SU-DHL-6 (cell line): ENCODE data around the gene ELP5.

Experiments
- H2AFZ ChIP-seq: fragments of 200-600 bp; sonication (generic); 2 replicates; pipeline ENCODE4 v1.6.1; 2014; ENCODE audit warnings: low read depth, mild to moderate bottlenecking, moderate library complexity, mixed read lengths, antibody characterized with exemption, low read length; ENCODE audit not compliant: severe bottlenecking
- H3F3A ChIP-seq: fragments of 200-600 bp; shearing (Covaris generic); 2 replicates; pipeline ENCODE4 v1.6.0; 2016; ENCODE audit warnings: antibody characterized with exemption, mild to moderate bottlenecking; ENCODE audit not compliant: insufficient read depth
- H3K27ac ChIP-seq: fragments of 200-600 bp; sonication (generic); 2 replicates; pipeline ENCODE4 v1.5.1; 2016; ENCODE audit warnings: low read depth, mild to moderate bottlenecking, low read length, moderate library complexity, mixed read lengths
- H3K27me3 ChIP-seq: fragments of 200-600 bp; sonication (generic), shearing (Covaris generic); 2 replicates; pipeline ENCODE4 v1.6.0; 2014; ENCODE audit warnings: mild to moderate bottlenecking, low read length
- H3K36me3 ChIP-seq: fragments of 200-600 bp; sonication (generic); 2 replicates; pipeline ENCODE4 v1.6.1; 2014; ENCODE audit warnings: mild to moderate bottlenecking, low read length, mixed read lengths
- H3K4me2 ChIP-seq: fragments of 300-600, 200-600 bp; shearing (Covaris generic), sonication (generic); 2 replicates; pipeline ENCODE4 v1.6.0; 2014; ENCODE audit warnings: low read length, low read depth, mild to moderate bottlenecking; ENCODE audit not compliant: poor library complexity, severe bottlenecking
- H3K4me3 ChIP-seq: fragments of 200-600 bp; sonication (generic); 2 replicates; pipeline ENCODE4 v1.5.1; 2014; ENCODE audit warnings: antibody characterized with exemption, low read length, mild to moderate bottlenecking, mixed read lengths; ENCODE audit not compliant: insufficient read depth, poor library complexity, severe bottlenecking
- H3K79me2 ChIP-seq: fragments of 200-600 bp; sonication (generic); 2 replicates; pipeline ENCODE4 v1.6.1; 2014; ENCODE audit warnings: mild to moderate bottlenecking, low read length, moderate library complexity; ENCODE audit not compliant: insufficient read depth
- H3K9ac ChIP-seq: fragments of 200-600 bp; sonication (generic); 2 replicates; pipeline ENCODE4 v1.7.0; 2014; ENCODE audit warnings: mild to moderate bottlenecking, low read length
- H3K9me2 ChIP-seq: fragments of 200-600 bp; sonication (generic); replicated peaks from 2 replicates; pipeline ENCODE4 v1.6.1; 2014; ENCODE audit warnings: low read length; ENCODE audit not compliant: insufficient read depth
- H3K9me3 ChIP-seq: fragments of 200-600 bp; sonication (generic); 2 replicates; pipeline ENCODE4 v1.6.1; 2014; ENCODE audit warnings: low read length, mixed read lengths; ENCODE audit not compliant: insufficient read depth
- H4K20me1 ChIP-seq: fragments of 200-600 bp; sonication (generic); 2 replicates; pipeline ENCODE4 v1.6.1; 2014; ENCODE audit warnings: low read depth, mild to moderate bottlenecking, antibody characterized with exemption, low read length, moderate library complexity, mixed read lengths
- CTCF ChIP-seq: fragments of 200-600 bp; sonication (generic); IDR thresholded peaks from one replicate; pipeline ENCODE4 v1.5.1; 2017; ENCODE audit warnings: antibody characterized with exemption, mild to moderate bottlenecking, low read length, moderate library complexity; ENCODE audit not compliant: insufficient read depth, poor library complexity, severe bottlenecking
- EZH2phosphoT487 ChIP-seq: fragments of 200-600 bp; sonication (generic), shearing (Covaris generic); conservative IDR thresholded peaks from 2 replicates; pipeline ENCODE4 v1.6.1; 2018; ENCODE audit warnings: mild to moderate bottlenecking, antibody characterized with exemption, low read length, moderate library complexity, mixed read lengths

The ELP5 gene

GRCh38 chr17:7254511-7254910, 2.5 kb downstream of the ELP5 start:
- TF ChIP-seq EZH2phosphoT487 (no peak), CTCF (no peak)
- peaks cover 8% of the 10 kb centered on the region; the same call in 1 of the 2 replicates for H3K36me3 ChIP-seq
- no peak overlapping the region for H2AFZ ChIP-seq
- no peak overlapping the region for H3K27ac ChIP-seq
- H3F3A ChIP-seq, result 0 out of 2 replicates have a peak, but pooled peaks cover 3% of the 10 kb centered on the region
- no peak overlapping the region for H3K4me3 ChIP-seq
- H3K4me2 ChIP-seq, result no peak overlapping the region
- H4K20me1 ChIP-seq, result no peaks in the 10 kb centered on the region
- H3K79me2 ChIP-seq, result peaks cover 31% of the 10 kb centered on the region
- no peaks in the 10 kb centered on the region for H3K9me3 ChIP-seq
- H3K27me3 ChIP-seq, result no peaks in the 10 kb centered on the region
- no peaks in the 10 kb centered on the region for H3K9me2 ChIP-seq
- H3K9ac ChIP-seq, result no peak overlapping the region

GRCh38 chr17:7256766-7257456, 4.9 kb downstream of the ELP5 start:
- H3F3A ChIP-seq, result 0 out of 2 replicates have a peak, but pooled peaks cover 3% of the 10 kb centered on the region
- TF ChIP-seq EZH2phosphoT487 (no peak), CTCF (no peak)
- peaks cover 8% of the 10 kb centered on the region; the same call in 1 of the 2 replicates for H3K36me3 ChIP-seq
- H3K9ac ChIP-seq, result no peak overlapping the region
- H2AFZ ChIP-seq, result no peak overlapping the region
- H3K79me2 ChIP-seq, result peaks cover 12% of the 10 kb centered on the region
- H3K4me2 ChIP-seq, result no peak overlapping the region
- H3K4me3 ChIP-seq, result no peak overlapping the region
- no peaks in the 10 kb centered on the region for H3K9me2 ChIP-seq
- H3K27me3 ChIP-seq, result no peaks in the 10 kb centered on the region
- no peak overlapping the region for H3K27ac ChIP-seq
- H3K9me3 ChIP-seq, result no peaks in the 10 kb centered on the region
- H4K20me1 ChIP-seq, result no peaks in the 10 kb centered on the region

- Histone ChIP-seq H3F3A (0 out of 2 replicates have a peak, but pooled peaks cover 3% of the 10 kb centered on the region), H3K27ac (no peak overlapping the region), H3K9me3 (no peaks in the 10 kb centered on the region), H4K20me1 (no peaks in the 10 kb centered on the region), H3K4me2 (no peak overlapping the region), H2AFZ (no peak overlapping the region), H3K27me3 (no peaks in the 10 kb centered on the region), H3K9me2 (no peaks in the 10 kb centered on the region), H3K79me2 (0 out of 2 replicates have a peak, but pooled peaks cover 2% of the 10 kb centered on the region), H3K9ac (no peak overlapping the region), H3K36me3 (peaks cover 8% of the 10 kb centered on the region; the same call in 1 of the 2 replicates), H3K4me3 (no peak overlapping the region)
- TF ChIP-seq CTCF, result no peak
- no peak for TF ChIP-seq EZH2phosphoT487
These were observed 6.9 kb downstream of the ELP5 start for GRCh38 chr17:7258731-7259554.
